WTC11 (cell line): ENCODE measurements around the gene ZNF555.

Experiments used
- ATF2 ChIP-seq: sonication (generic); formaldehyde crosslinking; IDR thresholded peaks from 2 replicates; pipeline ENCODE4 v1.8.1; 2022; ENCODE audit warnings: low read depth, missing genetic modification reagents, borderline replicate concordance
- CBFB ChIP-seq: sonication (generic); formaldehyde crosslinking; IDR thresholded peaks from 2 replicates; pipeline ENCODE4 v1.8.1; 2022; ENCODE audit warnings: mild to moderate bottlenecking, low read depth, missing genetic modification reagents
- CTCF ChIP-seq: fragments of 200-600 bp; IDR thresholded peaks from 2 replicates; pipeline ENCODE4 v1.8.0; 2022; ENCODE audit warnings: antibody characterized with exemption
- MAX ChIP-seq: sonication (generic); formaldehyde crosslinking; IDR thresholded peaks from 2 replicates; pipeline ENCODE4 v1.8.0; 2022; ENCODE audit warnings: mild to moderate bottlenecking, missing genetic modification reagents
- SMAD3 ChIP-seq: sonication (generic); formaldehyde crosslinking; IDR thresholded peaks from 2 replicates; pipeline ENCODE4 v1.8.0; 2022; ENCODE audit warnings: missing genetic modification reagents, mild to moderate bottlenecking, borderline replicate concordance

GRCh38 chr19:2885736-2886135, 44.5 kb downstream of the ZNF555 start:
- TF ChIP-seq CTCF (no peak), MAX (CRISPR knock-in tag) (no peak), CBFB (no peak), SMAD3 (CRISPR knock-in tag) (no peak), ATF2 (no peak)
